GM12878 (cell line): ENCODE measurements around the gene PPP2R2B. TPM values are rescaled to one million over a fixed set of nuclear protein-coding genes. Genes with fewer than 3 reads are reported as not detected.

Experiments used
- ATAC-seq: fragments of 200-7000 bp; cut with Tn5 transposase; 3 replicates; pipeline ENCODE4 v1.9.1; 2020; ENCODE audit warnings: mild to moderate bottlenecking, moderate library complexity
- BruUV-seq: library from RNA; stranded (reverse); fragments of 400-500 nt; replicated peaks from 2 replicates; lab custom pipeline; 2021; lab: Mats Ljungman, UMichigan
- CTCF ChIA-PET: fragments of 300-600 bp; sonication (Branson Sonifier 250); formaldehyde crosslinking; extraction: SDS; loops from one replicate; lab custom pipeline; 2021; ENCODE audit warnings: inconsistent platforms; lab: Yijun Ruan, JAX
- POLR2A ChIA-PET: fragments of 350-600 bp; formaldehyde crosslinking; extraction: SDS; loops from one replicate; lab custom pipeline; 2021; ENCODE audit warnings: inconsistent platforms; lab: Charles Lee
- RAD21 ChIA-PET: fragments of 300-600 bp; sonication (Branson Sonifier 250); formaldehyde crosslinking; loops from one replicate; lab custom pipeline; 2023; ENCODE audit warnings: antibody characterized with exemption; ENCODE audit not compliant: unreplicated experiment; lab: Charles Lee
- SMC1A ChIA-PET: fragments of 300-600 bp; sonication (Branson Sonifier 250); formaldehyde crosslinking; loops from one replicate; lab custom pipeline; 2023; ENCODE audit not compliant: unreplicated experiment, uncharacterized antibody; lab: Charles Lee
- DNase-seq: peaks from one replicate; pipeline ENCODE4 v3.0.0-alpha.2; 2011; ENCODE audit warnings: low read depth, low spot score
- FAIRE-seq: peaks from 3 replicates; lab custom pipeline; 2011; peaks lifted over from hg19 to GRCh38; lab: Jason Lieb, UNC
- H2AFZ ChIP-seq: 2 replicates; pipeline ENCODE4 v1.6.0; 2011; ENCODE audit warnings: low read depth, low read length, control low read depth; ENCODE audit not compliant: control insufficient read depth
- H3K27ac ChIP-seq: 2 replicates; pipeline ENCODE4 v1.5.1; 2011; ENCODE audit warnings: control low read depth; ENCODE audit not compliant: control insufficient read depth, insufficient read depth
- H3K27me3 ChIP-seq, 2 experiments: replicated peaks in 1 of 2; 2 replicates each; pipeline versions ENCODE4 v1.6.0 to v1.6.1; 2011; ENCODE audit warnings: low read length in 1 of 2; ENCODE audit not compliant: control insufficient read depth in 2 of 2, insufficient read depth in 2 of 2
- H3K36me3 ChIP-seq, 2 experiments: 2 replicates each; pipeline ENCODE4 v1.5.1; 2011; ENCODE audit warnings: low read length in 1 of 2; ENCODE audit not compliant: control insufficient read depth in 2 of 2, insufficient read depth in 2 of 2
- H3K4me1 ChIP-seq: 2 replicates; pipeline ENCODE4 v1.6.1; 2011; ENCODE audit warnings: mild to moderate bottlenecking, low read length, moderate library complexity, mixed read lengths; ENCODE audit not compliant: control insufficient read depth, insufficient read depth
- H3K4me2 ChIP-seq: 2 replicates; pipeline ENCODE4 v1.6.0; 2011; ENCODE audit warnings: control low read depth; ENCODE audit not compliant: control insufficient read depth, insufficient read depth
- H3K4me3 ChIP-seq: fragments of 200-600 bp; sonication (generic); 2 replicates; pipeline ENCODE4 v1.5.1; 2016
- H3K79me2 ChIP-seq: 2 replicates; pipeline ENCODE4 v1.6.0; 2011; ENCODE audit warnings: low read length; ENCODE audit not compliant: control insufficient read depth, insufficient read depth
- H3K9ac ChIP-seq: 2 replicates; pipeline ENCODE4 v1.8.0; 2011; ENCODE audit warnings: low read length, control low read depth, mixed read lengths; ENCODE audit not compliant: control insufficient read depth, insufficient read depth
- H3K9me3 ChIP-seq: replicated peaks from 3 replicates; pipeline ENCODE4 v1.5.1; 2011; ENCODE audit warnings: mild to moderate bottlenecking, low read length; ENCODE audit not compliant: control insufficient read depth, insufficient read depth
- H4K20me1 ChIP-seq: 2 replicates; pipeline ENCODE4 v1.6.0; 2011; ENCODE audit not compliant: control insufficient read depth, insufficient read depth
- CUX1 ChIP-seq: IDR thresholded peaks from 2 replicates; pipeline ENCODE4 v1.6.1; 2012; ENCODE audit warnings: improper control_type of control experiment, low read depth, low read length; ENCODE audit not compliant: insufficient replicate concordance
- E2F4 ChIP-seq: IDR thresholded peaks from 2 replicates; pipeline ENCODE4 v1.6.1; 2012; ENCODE audit warnings: low read depth, low read length, improper control_type of control experiment
- HSF1 ChIP-seq: fragments of 150-350 bp; IDR thresholded peaks from 2 replicates; pipeline ENCODE4 v1.6.1; 2014; ENCODE audit warnings: mild to moderate bottlenecking, low read depth, low read length
- MTA2 ChIP-seq: fragments of 450-650 bp; IDR thresholded peaks from 2 replicates; pipeline ENCODE4 v1.6.1; 2016; ENCODE audit warnings: low read depth, mild to moderate bottlenecking, moderate library complexity
- NFIC ChIP-seq: IDR thresholded peaks from 2 replicates; pipeline ENCODE4 v1.6.1; 2012; ENCODE audit warnings: low read depth, mild to moderate bottlenecking, inconsistent platforms, low read length, moderate library complexity
- NFYA ChIP-seq: IDR thresholded peaks from 2 replicates; pipeline ENCODE4 v1.6.1; 2011; ENCODE audit warnings: low read depth, mild to moderate bottlenecking, low read length, improper control_type of control experiment, borderline replicate concordance
- PML ChIP-seq: IDR thresholded peaks from 2 replicates; pipeline ENCODE4 v1.6.1; 2012; ENCODE audit warnings: low read length, inconsistent platforms
- POLR2A ChIP-seq: IDR thresholded peaks from 2 replicates; pipeline ENCODE4 v1.6.1; 2011; ENCODE audit warnings: low read depth, mild to moderate bottlenecking, low read length
- SMARCA5 ChIP-seq: fragments of 450-650 bp; IDR thresholded peaks from 2 replicates; pipeline ENCODE4 v1.6.1; 2017; ENCODE audit warnings: mild to moderate bottlenecking
- SREBF2 ChIP-seq: IDR thresholded peaks from 2 replicates; pipeline ENCODE4 v1.6.1; 2012; ENCODE audit warnings: mild to moderate bottlenecking, low read length
- SUZ12 ChIP-seq: fragments of 200-600 bp; sonication (generic); IDR thresholded peaks from one replicate; pipeline ENCODE4 v1.6.1; 2018; ENCODE audit warnings: antibody characterized with exemption, mild to moderate bottlenecking; ENCODE audit not compliant: unreplicated experiment
- YY1 ChIP-seq: IDR thresholded peaks from 2 replicates; pipeline ENCODE4 v1.6.1; 2011; ENCODE audit warnings: low read depth, mild to moderate bottlenecking, low read length
- ZBTB40 ChIP-seq: fragments of 450-650 bp; IDR thresholded peaks from 2 replicates; pipeline ENCODE4 v1.6.1; 2016; ENCODE audit warnings: mild to moderate bottlenecking, moderate library complexity, borderline replicate concordance
- WGBS: methylation state at CpG from one replicate; pipeline ENCODE4 v1.1.6; 2016; ENCODE audit warnings: low lambda C conversion rate; ENCODE audit not compliant: insufficient replicate concordance, insufficient coverage; ENCODE audit errors: missing lambda C conversion rate; 5-methylcytosine and 5-hydroxymethylcytosine counted together
- in situ Hi-C: fragments of 300-500 bp; cut with MboI; formaldehyde crosslinking; loops from 9 replicates; pipeline ENCODE4 v1.14.3; 2018; ENCODE audit warnings: mixed read lengths
- intact Hi-C: fragments of 100-400 bp; cut with micrococcal nuclease; formaldehyde crosslinking; loops from one replicate; pipeline ENCODE4 v1.14.2; 2022; ENCODE audit not compliant: unreplicated experiment
- polyA plus RNA-seq, 11 experiments: library from polyadenylated mRNA; depleted of rRNA in 4 of 11; unstranded in 6 of 11; stranded (reverse) in 5 of 11; fragments of >200 nt; fragmentation: Nextera tagmentation in 4 of 11; fragmentation: Illumina TruSeq in 1 of 11; extraction: Ambion mirVana in 4 of 11; extraction: Trizol in 1 of 11; gene quantifications; 1 replicate in 1 of 11; 2 replicates in 10 of 11; pipeline versions ENCODE4 v1.2.1 to v1.2.3, GENCODE V29; 2011 to 2016; ENCODE audit warnings: inconsistent platforms in 2 of 11, missing spikeins in 2 of 11, low read depth in 1 of 11
- total RNA-seq, 4 experiments: library from RNA; depleted of rRNA in 3 of 4; stranded (reverse); fragments of >200 nt in 3 of 4; fragmentation: Illumina TruSeq in 1 of 4; extraction: Trizol in 1 of 4; gene quantifications; 2 replicates each; pipeline versions ENCODE4 v1.2.1 to v1.2.3, GENCODE V29; 2013 to 2021

Gene PPP2R2B
- total and polyA plus RNA-seq, 10 of the 15 experiments (the other 5 are each of a cell fraction or from before 2014, with no cell fraction given), result not detected

DNA sequence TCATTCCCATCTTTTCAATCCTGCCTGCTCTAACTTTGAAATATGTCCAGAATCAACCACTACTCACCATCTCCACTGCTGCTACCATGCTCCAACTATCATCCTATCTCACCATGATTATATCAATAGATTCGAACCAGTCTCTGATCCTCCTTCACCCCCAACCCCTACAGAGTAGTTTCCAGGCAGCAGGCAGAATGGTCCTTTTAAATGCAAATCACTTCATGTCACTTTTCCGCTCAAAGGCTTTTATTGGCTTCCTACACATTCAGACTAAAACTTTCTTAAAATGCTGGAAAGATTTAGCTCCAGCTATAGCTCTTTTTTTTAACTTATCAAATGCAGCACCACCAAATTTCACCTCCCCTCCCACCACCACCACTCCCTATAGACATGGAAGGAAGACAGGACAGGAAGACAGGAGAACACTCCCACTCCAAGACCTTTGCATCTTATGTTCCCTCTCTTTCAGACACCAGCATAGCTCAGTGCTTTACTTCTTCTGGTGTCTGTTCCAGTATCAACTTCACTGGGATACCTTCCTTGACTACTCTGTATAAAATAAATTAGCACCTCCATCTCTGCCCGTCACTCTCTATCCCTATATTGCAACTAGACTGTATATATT, 9.9 kb upstream of the PPP2R2B start:
- CTCF ChIA-PET, result no interaction called here
- DNase-seq, result no peak
- in situ Hi-C loops (no loop called here), intact Hi-C loops (no loop called here)
- Histone ChIP-seq H3K9ac (no peak overlapping the region), H3K4me1 (no peaks in the 10 kb centered on the region), H3K4me2 (no peak overlapping the region), H3K79me2 (no peaks in the 10 kb centered on the region), H2AFZ (no peak overlapping the region), H3K36me3 (no peaks in the 10 kb centered on the region), H3K9me3 (no peaks in the 10 kb centered on the region), H3K4me3 (no peak overlapping the region), H4K20me1 (no peaks in the 10 kb centered on the region), H3K27ac (no peak overlapping the region), H3K27me3 (no peaks in the 10 kb centered on the region)
- SMC1A ChIA-PET, result interaction anchor here (0.8 kb wide), 1 partner anchor 21 kb away, joined by 3 read pairs; no protein-coding TSS in a partner anchor
- RAD21 ChIA-PET, result no interaction called here
- 5% methylated on average over 3 of the region's 3 CpGs for whole genome bisulfite sequencing
- no peak for FAIRE-seq
- POLR2A ChIA-PET, result no interaction called here
- BruUV-seq, result no TSS peak
- ATAC-seq, result no peak
- TF ChIP-seq SUZ12, result no peak
- TF ChIP-seq HSF1, result no peak
- no peak for TF ChIP-seq SREBF2
- TF ChIP-seq POLR2A, result no peak
- no peak for TF ChIP-seq CUX1
- TF ChIP-seq YY1, result no peak
- TF ChIP-seq ZBTB40, result no peak
- TF ChIP-seq E2F4, result no peak
- no peak for TF ChIP-seq NFIC
- no peak for TF ChIP-seq SMARCA5
- TF ChIP-seq PML, result no peak
- TF ChIP-seq MTA2, result no peak
- no peak for TF ChIP-seq NFYA
